GM21619 (cell line): ENCODE results near the gene CMKLR1.

Experiments
- ATAC-seq: cut with Tn5 transposase; IDR thresholded peaks from one replicate; pipeline ENCODE4 v1.9.1; 2021; ENCODE audit not compliant: unreplicated experiment

CMKLR1 gene, protein sequence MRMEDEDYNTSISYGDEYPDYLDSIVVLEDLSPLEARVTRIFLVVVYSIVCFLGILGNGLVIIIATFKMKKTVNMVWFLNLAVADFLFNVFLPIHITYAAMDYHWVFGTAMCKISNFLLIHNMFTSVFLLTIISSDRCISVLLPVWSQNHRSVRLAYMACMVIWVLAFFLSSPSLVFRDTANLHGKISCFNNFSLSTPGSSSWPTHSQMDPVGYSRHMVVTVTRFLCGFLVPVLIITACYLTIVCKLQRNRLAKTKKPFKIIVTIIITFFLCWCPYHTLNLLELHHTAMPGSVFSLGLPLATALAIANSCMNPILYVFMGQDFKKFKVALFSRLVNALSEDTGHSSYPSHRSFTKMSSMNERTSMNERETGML

DNA sequence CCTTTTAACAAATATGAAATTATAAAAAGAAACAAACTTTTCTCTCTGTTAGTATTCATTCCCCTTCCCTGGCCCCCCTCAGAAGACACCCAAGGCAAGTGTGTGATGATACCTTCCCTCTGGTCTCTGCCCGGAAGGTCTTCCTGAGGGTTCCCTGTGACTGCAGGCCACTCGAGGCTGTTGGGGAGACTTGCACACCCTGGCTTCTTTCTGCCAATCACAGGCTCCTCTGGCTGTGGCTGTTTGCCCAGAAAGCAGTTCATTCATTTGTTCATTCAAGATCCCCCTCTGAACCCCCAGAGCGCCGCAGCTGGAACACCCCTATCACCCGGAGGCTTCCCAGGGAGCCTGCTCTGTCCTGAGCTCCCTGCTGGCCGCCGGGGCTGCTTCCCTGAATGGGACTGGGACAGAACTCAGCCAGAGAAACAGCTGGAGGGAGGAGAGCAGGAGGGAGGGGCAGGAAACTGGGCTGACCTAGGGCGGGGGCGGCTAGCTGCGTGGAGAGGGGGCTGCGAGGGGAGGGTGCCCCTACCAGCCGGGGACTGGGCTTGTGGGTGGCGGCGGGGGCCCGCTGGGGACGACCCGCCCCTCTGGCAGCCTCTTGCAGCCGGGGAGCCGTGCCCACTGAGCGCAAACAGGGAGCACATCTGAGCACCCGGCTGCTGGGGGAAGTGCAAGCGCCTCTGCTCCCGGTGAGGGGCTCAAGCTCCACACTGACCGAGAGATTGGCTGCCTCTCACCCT, at the start of gene CMKLR1:
TSS of gene CMKLR1 (minus strand) at position 397 of the 743 bp plus-strand sequence. CDS start 45,720 bp downstream, outside the sequence.
- no peak for ATAC-seq

DNA sequence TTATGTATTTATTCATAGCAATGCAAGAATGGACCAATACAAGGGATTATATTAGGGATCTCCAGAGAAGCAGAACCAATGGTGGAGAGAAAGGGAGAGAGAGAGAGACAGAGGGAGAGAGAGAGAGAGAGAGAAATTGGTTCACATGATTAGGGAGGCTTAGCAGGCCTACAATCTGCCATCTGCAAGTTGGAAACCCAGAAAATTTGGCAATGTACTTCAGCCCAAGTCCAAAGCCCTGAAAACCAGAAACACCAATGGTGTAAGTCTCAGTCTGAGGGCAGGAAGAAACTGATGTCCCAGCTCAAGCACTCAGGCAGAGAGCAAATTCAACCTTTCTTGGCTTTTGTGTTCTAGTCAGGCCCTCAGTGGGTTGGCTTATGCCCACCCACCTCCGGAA, 48.7 kb upstream of the CMKLR1 start:
- ATAC-seq, result no peak

DNA sequence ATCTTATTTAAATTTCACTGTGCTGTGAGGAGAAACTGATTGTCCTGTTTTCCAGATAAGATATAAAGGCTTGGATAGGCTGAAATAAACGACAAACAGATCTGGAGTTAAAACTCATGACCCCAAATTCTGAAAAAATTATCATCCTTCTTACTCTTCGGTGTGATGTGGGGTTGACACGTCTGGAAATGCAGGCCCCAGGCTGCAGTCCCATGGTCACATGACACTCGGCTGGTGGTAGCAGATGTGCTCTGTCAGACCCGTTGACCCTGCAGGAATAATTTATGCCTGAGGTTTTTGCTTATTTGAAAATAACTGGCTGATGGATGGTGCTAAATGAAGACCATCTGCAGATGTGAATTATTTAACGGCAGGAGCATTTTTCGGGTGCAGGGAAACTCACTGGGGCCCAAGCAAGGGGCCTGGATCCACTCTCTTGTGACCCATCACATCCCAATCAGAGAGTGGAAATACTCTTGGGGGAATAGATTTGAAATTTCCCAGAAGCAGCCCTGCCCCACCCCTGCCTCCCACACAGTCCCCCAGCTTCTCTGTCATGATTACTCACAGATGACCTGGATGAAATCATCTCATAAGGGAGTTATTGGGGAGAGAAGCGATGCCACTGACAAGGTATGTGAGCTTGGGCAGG, 47.7 kb upstream of the CMKLR1 start:
- no peak for ATAC-seq

GRCh38 chr12:108382437-108382801, 43.3 kb upstream of the CMKLR1 start:
- ATAC-seq, result no peak

- no peak for ATAC-seq
Measured at GRCh38 chr12:108381787-108382436, 42.8 kb upstream of the CMKLR1 start.

GRCh38 chr12:108380382-108380781, 41.3 kb upstream of the CMKLR1 start:
- no peak for ATAC-seq

- no peak for ATAC-seq
Measured at GRCh38 chr12:108379823-108380222, 40.7 kb upstream of the CMKLR1 start.

GRCh38 chr12:108378926-108379325, 39.8 kb upstream of the CMKLR1 start:
- no peak for ATAC-seq

GRCh38 chr12:108377260-108377659, 38.1 kb upstream of the CMKLR1 start:
- ATAC-seq, result no peak

DNA sequence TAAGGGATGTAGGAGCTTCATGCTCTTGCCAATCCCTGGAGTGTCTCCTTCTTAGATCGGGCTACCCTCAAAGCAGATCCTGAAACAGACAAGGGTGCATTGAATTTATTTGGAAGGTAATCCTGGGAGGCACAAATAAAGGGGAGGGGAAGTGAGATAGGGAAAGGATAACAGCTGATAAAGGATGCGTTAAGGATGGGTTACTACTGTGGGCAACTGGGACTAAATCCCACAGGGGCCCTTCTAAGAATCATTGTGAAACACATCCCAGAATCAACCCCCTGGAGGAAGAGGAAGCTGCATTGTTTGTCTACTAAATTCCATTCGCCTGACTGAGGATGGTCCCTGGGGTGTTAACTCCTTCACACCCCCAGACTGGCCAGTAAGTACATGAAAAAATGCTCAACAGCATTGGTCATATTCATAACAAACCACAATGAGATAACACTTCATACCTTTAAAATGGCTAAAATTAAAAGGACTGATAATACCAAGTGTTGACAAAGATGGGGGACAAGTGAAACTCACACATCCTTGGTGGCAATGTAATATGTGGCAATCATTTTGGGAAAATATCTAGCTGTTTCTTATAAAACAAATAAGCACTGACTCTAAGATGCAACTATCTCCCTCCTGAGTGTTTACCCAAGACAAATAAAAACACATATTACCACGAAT, 37.0 kb upstream of the CMKLR1 start:
- ATAC-seq, result no peak

- no peak for ATAC-seq
Measured at GRCh38 chr12:108374596-108375320, 35.6 kb upstream of the CMKLR1 start.

DNA sequence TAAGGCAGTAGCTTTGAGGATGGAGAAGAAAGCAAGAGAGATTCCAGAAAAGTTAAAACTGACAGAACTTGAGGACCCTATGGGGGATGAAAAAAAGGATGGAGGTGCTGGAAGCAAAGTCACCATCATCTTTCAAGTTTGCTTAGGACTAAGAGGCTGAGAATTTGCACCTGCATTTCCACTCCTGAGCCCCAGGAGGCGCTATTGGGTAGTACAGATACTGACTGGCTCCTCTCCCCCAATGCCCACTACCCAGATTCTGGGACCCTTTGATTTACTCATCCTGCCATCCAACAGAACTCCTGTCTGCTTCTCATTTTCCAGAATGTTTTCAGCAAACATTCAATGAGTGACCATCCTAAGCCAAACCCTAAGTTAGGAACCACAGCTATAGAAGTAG, 34.0 kb upstream of the CMKLR1 start:
- no peak for ATAC-seq

- ATAC-seq, result no peak
Measured at GRCh38 chr12:108371801-108372344, 32.8 kb upstream of the CMKLR1 start.

DNA sequence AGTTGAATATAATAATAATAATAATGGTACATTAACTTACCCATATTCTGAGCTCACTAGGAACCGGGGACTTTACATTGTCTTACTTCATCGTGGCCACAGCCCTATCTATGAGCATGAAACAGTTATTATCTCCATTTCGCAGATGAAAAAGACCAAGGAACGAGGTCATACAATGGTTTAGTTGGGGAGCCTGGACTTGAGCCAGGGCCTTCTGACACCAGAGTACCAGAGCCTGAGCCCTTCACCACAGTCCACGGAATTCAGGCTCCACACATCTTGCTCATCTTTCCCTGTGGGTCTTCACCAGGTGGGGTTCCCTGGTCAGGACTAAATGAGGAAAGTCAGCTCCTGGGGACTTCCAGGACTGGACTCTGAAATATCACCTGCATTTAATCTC, 31.3 kb upstream of the CMKLR1 start:
- ATAC-seq, result no peak

DNA sequence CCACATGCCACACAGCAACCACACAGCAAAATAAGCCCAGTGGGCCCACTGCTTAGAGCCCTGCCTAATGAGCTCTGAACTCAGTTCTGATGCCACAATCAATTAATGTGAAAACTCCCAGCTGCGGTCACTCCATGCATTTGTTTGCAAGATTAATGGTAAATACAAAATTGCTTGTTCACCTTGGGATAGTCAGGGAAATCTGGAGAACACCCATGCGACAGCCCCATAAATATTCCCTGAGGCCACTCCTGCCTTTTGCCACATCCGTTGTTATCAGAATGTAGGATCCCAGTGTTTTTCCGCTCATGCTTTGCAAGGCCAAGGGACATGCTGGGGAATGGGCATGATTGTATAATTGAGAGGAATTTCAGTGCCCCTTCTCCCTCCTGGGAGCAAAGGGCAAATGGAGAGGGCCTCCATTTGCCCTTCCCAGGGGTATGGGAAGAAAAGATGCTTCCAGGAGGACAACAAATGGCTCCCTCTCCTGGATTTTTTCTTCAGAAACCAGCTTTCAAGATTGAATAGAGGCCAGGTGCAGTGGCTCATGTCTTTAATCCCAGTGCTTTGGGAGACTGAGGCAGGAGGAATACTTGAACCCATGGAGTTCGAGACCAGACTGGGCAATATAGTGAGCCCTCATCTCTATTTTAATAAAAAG, 30.8 kb upstream of the CMKLR1 start:
- ATAC-seq, result no peak

GRCh38 chr12:108368089-108368488, 29.0 kb upstream of the CMKLR1 start:
- ATAC-seq, result no peak

DNA sequence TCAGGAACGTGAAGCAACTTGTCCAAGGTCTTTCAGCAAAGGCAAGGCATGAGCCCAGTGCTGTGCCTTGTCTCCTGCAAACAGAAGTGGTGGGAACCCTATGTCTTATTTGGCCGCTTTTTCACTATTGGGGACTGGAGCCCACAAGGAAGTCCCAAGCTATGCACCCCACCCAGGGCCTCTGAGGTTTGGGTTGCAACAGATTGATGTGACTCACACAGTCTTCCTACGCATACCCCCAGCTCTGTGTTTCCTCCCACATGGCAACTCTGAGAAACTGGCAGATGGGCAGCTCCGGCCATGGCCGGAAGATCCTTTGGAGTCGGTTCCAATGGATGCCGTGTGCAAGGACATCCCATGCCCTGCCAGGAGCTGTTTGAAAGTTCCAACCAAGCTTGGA, 28.3 kb upstream of the CMKLR1 start:
- no peak for ATAC-seq

DNA sequence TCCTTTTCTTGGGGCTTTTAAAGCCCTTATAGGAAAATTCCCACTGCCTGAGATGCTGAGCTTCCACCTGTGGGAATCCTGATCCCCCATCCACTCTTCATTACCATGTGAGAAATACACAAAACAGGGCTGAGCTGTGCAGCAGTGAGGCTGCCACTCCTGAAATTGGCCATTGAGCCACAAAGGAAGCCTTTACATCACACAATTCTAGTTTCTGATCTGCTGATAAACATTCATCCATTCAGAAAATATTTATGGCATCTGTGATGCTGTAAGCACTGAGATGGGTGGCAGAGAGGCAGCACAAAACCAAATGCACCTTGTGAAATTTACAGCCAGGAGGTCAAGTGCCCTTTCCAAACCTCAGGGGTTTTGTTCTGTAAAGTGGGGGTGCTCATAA, 26.2 kb upstream of the CMKLR1 start:
- no peak for ATAC-seq

DNA sequence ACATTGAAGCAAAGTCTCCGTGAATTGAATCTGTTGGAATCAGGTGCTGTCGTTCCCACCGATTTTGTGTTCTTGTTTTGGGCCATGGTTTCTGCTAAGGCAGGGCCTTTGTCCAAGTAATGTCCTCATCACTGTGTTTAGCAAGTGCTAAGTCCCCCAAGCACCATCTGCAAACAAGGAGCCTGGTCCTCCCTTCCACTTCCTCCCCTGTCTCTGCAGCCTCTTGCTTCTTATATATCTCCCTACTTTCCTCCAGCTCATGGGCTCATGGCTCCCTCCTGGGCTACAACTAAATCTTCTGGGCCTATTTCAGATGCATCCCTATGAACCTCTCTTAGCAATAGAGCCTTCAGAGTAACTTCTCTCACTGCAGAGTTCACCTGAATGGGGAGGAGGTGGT, 25.8 kb upstream of the CMKLR1 start:
- no peak for ATAC-seq
